SU-DHL-6 (cell line): ENCODE measurements around the gene PRKCE.

ENCODE experiments used
- H2AFZ ChIP-seq: fragments of 200-600 bp; sonication (generic); 2 replicates; pipeline ENCODE4 v1.6.1; 2014; ENCODE audit warnings: low read depth, mild to moderate bottlenecking, moderate library complexity, mixed read lengths, antibody characterized with exemption, low read length; ENCODE audit not compliant: severe bottlenecking
- H3F3A ChIP-seq: fragments of 200-600 bp; shearing (Covaris generic); 2 replicates; pipeline ENCODE4 v1.6.0; 2016; ENCODE audit warnings: antibody characterized with exemption, mild to moderate bottlenecking; ENCODE audit not compliant: insufficient read depth
- H3K27ac ChIP-seq: fragments of 200-600 bp; sonication (generic); 2 replicates; pipeline ENCODE4 v1.5.1; 2016; ENCODE audit warnings: low read depth, mild to moderate bottlenecking, low read length, moderate library complexity, mixed read lengths
- H3K27me3 ChIP-seq: fragments of 200-600 bp; sonication (generic), shearing (Covaris generic); 2 replicates; pipeline ENCODE4 v1.6.0; 2014; ENCODE audit warnings: mild to moderate bottlenecking, low read length
- H3K36me3 ChIP-seq: fragments of 200-600 bp; sonication (generic); 2 replicates; pipeline ENCODE4 v1.6.1; 2014; ENCODE audit warnings: mild to moderate bottlenecking, low read length, mixed read lengths
- H3K4me2 ChIP-seq: fragments of 300-600, 200-600 bp; shearing (Covaris generic), sonication (generic); 2 replicates; pipeline ENCODE4 v1.6.0; 2014; ENCODE audit warnings: low read length, low read depth, mild to moderate bottlenecking; ENCODE audit not compliant: poor library complexity, severe bottlenecking
- H3K4me3 ChIP-seq: fragments of 200-600 bp; sonication (generic); 2 replicates; pipeline ENCODE4 v1.5.1; 2014; ENCODE audit warnings: antibody characterized with exemption, low read length, mild to moderate bottlenecking, mixed read lengths; ENCODE audit not compliant: insufficient read depth, poor library complexity, severe bottlenecking
- H3K79me2 ChIP-seq: fragments of 200-600 bp; sonication (generic); 2 replicates; pipeline ENCODE4 v1.6.1; 2014; ENCODE audit warnings: mild to moderate bottlenecking, low read length, moderate library complexity; ENCODE audit not compliant: insufficient read depth
- H3K9ac ChIP-seq: fragments of 200-600 bp; sonication (generic); 2 replicates; pipeline ENCODE4 v1.7.0; 2014; ENCODE audit warnings: mild to moderate bottlenecking, low read length
- H3K9me2 ChIP-seq: fragments of 200-600 bp; sonication (generic); replicated peaks from 2 replicates; pipeline ENCODE4 v1.6.1; 2014; ENCODE audit warnings: low read length; ENCODE audit not compliant: insufficient read depth
- H3K9me3 ChIP-seq: fragments of 200-600 bp; sonication (generic); 2 replicates; pipeline ENCODE4 v1.6.1; 2014; ENCODE audit warnings: low read length, mixed read lengths; ENCODE audit not compliant: insufficient read depth
- H4K20me1 ChIP-seq: fragments of 200-600 bp; sonication (generic); 2 replicates; pipeline ENCODE4 v1.6.1; 2014; ENCODE audit warnings: low read depth, mild to moderate bottlenecking, antibody characterized with exemption, low read length, moderate library complexity, mixed read lengths
- EZH2phosphoT487 ChIP-seq: fragments of 200-600 bp; sonication (generic), shearing (Covaris generic); conservative IDR thresholded peaks from 2 replicates; pipeline ENCODE4 v1.6.1; 2018; ENCODE audit warnings: mild to moderate bottlenecking, antibody characterized with exemption, low read length, moderate library complexity, mixed read lengths
- TF ChIP-seq, protein P1 (sequence below): fragments of 200-600 bp; sonication (generic); IDR thresholded peaks from one replicate; pipeline ENCODE4 v1.5.1; 2017; ENCODE audit warnings: antibody characterized with exemption, mild to moderate bottlenecking, low read length, moderate library complexity; ENCODE audit not compliant: insufficient read depth, poor library complexity, severe bottlenecking

The PRKCE gene

DNA sequence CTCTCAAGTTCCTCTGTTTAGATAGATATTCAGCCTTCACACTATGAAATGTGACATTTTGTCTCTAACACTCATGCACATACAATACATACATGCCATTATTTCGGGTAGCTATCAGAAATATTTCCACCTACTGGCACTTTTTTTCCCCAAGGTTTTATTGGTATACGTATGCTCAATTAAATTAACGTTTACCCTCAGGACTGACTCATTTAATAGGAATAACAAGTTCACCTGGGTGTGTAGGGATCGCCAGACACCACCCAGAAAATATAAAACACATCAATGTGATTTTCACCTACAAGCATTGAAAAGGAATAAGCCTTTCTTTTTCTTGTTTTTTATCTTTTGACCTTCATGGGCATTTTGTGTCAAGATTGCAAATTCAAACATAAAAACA lies 507.2 kb downstream of the PRKCE start:
- H3K9me2 ChIP-seq: no peaks in the 10 kb centered on the region
- TF ChIP-seq EZH2phosphoT487: no peak
- TF ChIP-seq, protein P1, sequence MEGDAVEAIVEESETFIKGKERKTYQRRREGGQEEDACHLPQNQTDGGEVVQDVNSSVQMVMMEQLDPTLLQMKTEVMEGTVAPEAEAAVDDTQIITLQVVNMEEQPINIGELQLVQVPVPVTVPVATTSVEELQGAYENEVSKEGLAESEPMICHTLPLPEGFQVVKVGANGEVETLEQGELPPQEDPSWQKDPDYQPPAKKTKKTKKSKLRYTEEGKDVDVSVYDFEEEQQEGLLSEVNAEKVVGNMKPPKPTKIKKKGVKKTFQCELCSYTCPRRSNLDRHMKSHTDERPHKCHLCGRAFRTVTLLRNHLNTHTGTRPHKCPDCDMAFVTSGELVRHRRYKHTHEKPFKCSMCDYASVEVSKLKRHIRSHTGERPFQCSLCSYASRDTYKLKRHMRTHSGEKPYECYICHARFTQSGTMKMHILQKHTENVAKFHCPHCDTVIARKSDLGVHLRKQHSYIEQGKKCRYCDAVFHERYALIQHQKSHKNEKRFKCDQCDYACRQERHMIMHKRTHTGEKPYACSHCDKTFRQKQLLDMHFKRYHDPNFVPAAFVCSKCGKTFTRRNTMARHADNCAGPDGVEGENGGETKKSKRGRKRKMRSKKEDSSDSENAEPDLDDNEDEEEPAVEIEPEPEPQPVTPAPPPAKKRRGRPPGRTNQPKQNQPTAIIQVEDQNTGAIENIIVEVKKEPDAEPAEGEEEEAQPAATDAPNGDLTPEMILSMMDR: no peak

DNA sequence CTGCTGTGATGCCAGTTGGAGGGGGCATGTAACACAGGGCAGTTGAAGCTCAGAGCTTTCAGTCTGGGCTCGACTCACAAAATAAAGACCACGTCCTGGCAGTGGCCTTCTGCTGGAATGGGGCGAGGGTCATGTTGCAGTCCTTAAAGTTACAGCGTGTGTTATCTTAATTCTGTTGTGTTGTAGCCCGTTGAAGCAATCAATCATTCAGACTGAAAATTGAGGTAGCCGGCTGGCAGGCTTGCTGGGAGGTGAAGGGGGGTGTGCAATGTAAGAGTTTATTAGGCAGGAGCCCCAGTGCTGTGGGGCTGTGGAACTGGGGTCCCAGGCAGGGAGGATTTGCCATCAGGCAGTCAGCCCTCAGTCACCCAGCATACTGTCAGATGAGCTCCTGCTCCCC lies 508.9 kb downstream of the PRKCE start:
- Histone ChIP-seq H3K79me2 (no peaks in the 10 kb centered on the region), H3K27me3 (no peaks in the 10 kb centered on the region), H3K4me3 (no peak overlapping the region), H2AFZ (no peak overlapping the region), H3K36me3 (no peaks in the 10 kb centered on the region), H3K9me2 (no peaks in the 10 kb centered on the region), H3K9me3 (no peaks in the 10 kb centered on the region), H4K20me1 (no peaks in the 10 kb centered on the region), H3F3A (no peaks in the 10 kb centered on the region), H3K27ac (no peak overlapping the region), H3K9ac (no peak overlapping the region), H3K4me2 (no peak overlapping the region)
- no peak for TF ChIP-seq EZH2phosphoT487
- TF ChIP-seq, protein P1: no peak

More for the DNA sequence above, 507.2 kb downstream of the PRKCE start:
- H3K27me3 ChIP-seq: no peaks in the 10 kb centered on the region
- no peak overlapping the region for H3K4me3 ChIP-seq
- no peak overlapping the region for H3K4me2 ChIP-seq
- no peak overlapping the region for H3K9ac ChIP-seq
- H3K9me3 ChIP-seq: no peaks in the 10 kb centered on the region
- H3K79me2 ChIP-seq: no peaks in the 10 kb centered on the region
- H3F3A ChIP-seq: no peaks in the 10 kb centered on the region
- H2AFZ ChIP-seq: no peak overlapping the region
- no peak overlapping the region for H3K27ac ChIP-seq
- H4K20me1 ChIP-seq: no peaks in the 10 kb centered on the region
- H3K36me3 ChIP-seq: no peaks in the 10 kb centered on the region

DNA sequence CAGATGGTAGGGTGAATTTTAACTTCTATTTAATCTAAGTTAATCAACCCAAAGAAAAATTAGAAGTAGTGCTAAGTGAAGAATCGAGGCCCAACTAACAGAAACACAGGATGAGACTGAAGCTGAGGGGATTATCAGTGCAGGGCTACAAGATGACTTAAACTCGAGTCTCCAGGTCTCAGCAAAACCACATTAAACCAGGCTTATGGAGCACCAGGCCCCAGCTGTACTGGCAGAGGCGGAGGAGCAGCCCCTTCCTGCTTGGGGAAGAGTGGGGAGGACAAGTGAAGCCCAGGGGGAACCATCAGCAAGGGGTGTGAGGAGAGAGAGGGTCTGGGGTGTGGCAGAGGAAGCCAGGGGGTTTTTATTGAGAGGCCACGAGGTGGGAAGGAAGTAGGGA lies 509.8 kb downstream of the PRKCE start:
- Histone ChIP-seq H3K9me3 (no peaks in the 10 kb centered on the region), H3K4me2 (no peak overlapping the region), H3K9ac (no peak overlapping the region), H3K36me3 (no peaks in the 10 kb centered on the region), H3F3A (no peaks in the 10 kb centered on the region), H3K9me2 (no peaks in the 10 kb centered on the region), H3K79me2 (no peaks in the 10 kb centered on the region), H3K27ac (no peak overlapping the region), H2AFZ (no peak overlapping the region), H3K27me3 (no peaks in the 10 kb centered on the region), H4K20me1 (no peaks in the 10 kb centered on the region), H3K4me3 (no peak overlapping the region)
- TF ChIP-seq EZH2phosphoT487: no peak
- TF ChIP-seq, protein P1: no peak
